Activated CD4-positive, alpha-beta memory T cell treated with anti-CD3 and anti-CD28 coated beads for 36 hours (primary cell): ENCODE results near the gene C2CD2. TPM values are rescaled to one million over a fixed set of nuclear protein-coding genes. Genes with fewer than 3 reads are reported as not detected.

Experiments used
- CTCF ChIA-PET: fragments of 350-600 bp; sonication (Branson Sonifier 250); formaldehyde crosslinking; loops from one replicate; lab custom pipeline; 2021; ENCODE audit warnings: antibody characterized with exemption, inconsistent platforms; lab: Charles Lee
- POLR2A ChIA-PET: fragments of 350-600 bp; sonication (Branson Sonifier 250); formaldehyde crosslinking; loops from one replicate; lab custom pipeline; 2021; ENCODE audit warnings: antibody characterized with exemption; lab: Charles Lee
- DNase-seq: peaks from one replicate; pipeline ENCODE4 v3.0.0-alpha.2; 2020
- H3K27ac Mint-ChIP-seq: one replicate; pipeline ENCODE4 v1.8.0; 2021; ENCODE audit warnings: mixed read lengths
- H3K27me3 Mint-ChIP-seq: one replicate; pipeline ENCODE4 v1.8.0; 2021; ENCODE audit warnings: mixed read lengths
- H3K36me3 Mint-ChIP-seq: one replicate; pipeline ENCODE4 v1.8.0; 2021; ENCODE audit warnings: mixed read lengths
- H3K4me1 Mint-ChIP-seq: one replicate; pipeline ENCODE4 v1.8.0; 2021; ENCODE audit warnings: low read depth, mixed read lengths
- H3K4me3 Mint-ChIP-seq: one replicate; pipeline ENCODE4 v1.8.0; 2021; ENCODE audit warnings: mild to moderate bottlenecking, mixed read lengths
- H3K9me3 Mint-ChIP-seq: one replicate; pipeline ENCODE4 v1.8.0; 2021; ENCODE audit warnings: mixed read lengths
- intact Hi-C: fragments of 100-400 bp; cut with micrococcal nuclease; formaldehyde crosslinking; loops from one replicate; pipeline ENCODE4 v1.15.1; 2023
- total RNA-seq, 2 experiments: library from RNA; stranded (reverse); gene quantifications; one replicate each; pipeline ENCODE4 v1.2.3, GENCODE V29; 2021

Gene C2CD2
- total RNA-seq, 2 experiments from 2014 or later, result 3.8 to 7.5 TPM

DNA sequence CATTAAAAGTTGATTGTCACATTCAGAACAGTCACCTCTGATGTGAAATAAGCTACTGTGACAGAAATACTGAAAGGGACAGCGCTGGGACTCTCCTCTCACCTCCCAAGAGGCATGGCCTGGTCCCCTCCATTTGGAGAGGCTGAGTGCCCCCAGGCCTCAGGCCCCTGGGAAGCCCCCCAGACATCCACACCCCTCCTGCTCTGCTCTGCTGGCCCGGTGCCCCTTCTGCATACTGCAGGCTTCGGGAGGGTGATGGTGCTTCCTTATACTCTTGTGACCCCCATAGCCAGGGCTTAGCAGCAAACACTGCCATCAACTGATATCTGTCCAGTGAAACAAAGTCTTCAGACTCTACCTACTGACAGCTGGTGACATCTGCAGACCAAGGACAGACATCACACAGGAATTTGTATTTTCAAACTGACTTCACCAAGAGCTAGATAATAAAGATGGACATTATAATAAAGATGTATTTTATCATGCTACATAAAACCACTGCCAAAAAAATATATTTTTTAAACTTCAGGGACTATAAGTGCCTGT lies 36.9 kb downstream of the C2CD2 start:
- H3K9me3 Mint-ChIP-seq, result no peaks in the 10 kb centered on the region
- DNase-seq, result no peak
- POLR2A ChIA-PET, result no interaction called here
- H3K36me3 Mint-ChIP-seq, result peaks cover 17% of the 10 kb centered on the region
- H3K4me3 Mint-ChIP-seq, result no peak overlapping the region
- CTCF ChIA-PET, result no interaction called here
- peaks cover 5% of the 10 kb centered on the region for H3K4me1 Mint-ChIP-seq
- H3K27ac Mint-ChIP-seq, result no peak overlapping the region
- intact Hi-C loops, result no loop called here
- H3K27me3 Mint-ChIP-seq, result no peaks in the 10 kb centered on the region

DNA sequence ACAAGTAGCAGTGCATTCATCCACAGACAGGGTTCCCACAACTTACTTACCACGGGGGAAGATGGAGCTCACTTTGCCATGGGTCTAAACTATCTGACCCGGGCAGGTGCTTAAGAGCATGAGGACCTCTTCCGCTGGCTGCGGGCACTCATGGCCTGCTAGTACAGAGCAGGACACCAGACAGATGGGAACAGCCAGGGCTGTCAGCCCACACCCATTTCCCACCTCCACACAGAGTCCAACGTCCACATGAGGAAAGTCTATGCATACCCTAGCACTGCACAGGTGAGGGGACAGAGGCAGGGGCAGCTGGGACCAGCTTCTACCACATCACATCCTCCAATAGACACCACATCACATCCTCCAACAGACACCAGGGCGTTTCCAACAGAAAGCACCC lies 38.9 kb downstream of the C2CD2 start:
- Mint-ChIP-seq H3K4me1 (no peaks in the 10 kb centered on the region), H3K4me3 (no peak overlapping the region), H3K36me3 (peaks cover 17% of the 10 kb centered on the region), H3K9me3 (no peaks in the 10 kb centered on the region), H3K27me3 (no peaks in the 10 kb centered on the region), H3K27ac (no peak overlapping the region)
- CTCF ChIA-PET, result no interaction called here
- intact Hi-C loops, result no loop called here
- POLR2A ChIA-PET, result no interaction called here
- no peak for DNase-seq

DNA sequence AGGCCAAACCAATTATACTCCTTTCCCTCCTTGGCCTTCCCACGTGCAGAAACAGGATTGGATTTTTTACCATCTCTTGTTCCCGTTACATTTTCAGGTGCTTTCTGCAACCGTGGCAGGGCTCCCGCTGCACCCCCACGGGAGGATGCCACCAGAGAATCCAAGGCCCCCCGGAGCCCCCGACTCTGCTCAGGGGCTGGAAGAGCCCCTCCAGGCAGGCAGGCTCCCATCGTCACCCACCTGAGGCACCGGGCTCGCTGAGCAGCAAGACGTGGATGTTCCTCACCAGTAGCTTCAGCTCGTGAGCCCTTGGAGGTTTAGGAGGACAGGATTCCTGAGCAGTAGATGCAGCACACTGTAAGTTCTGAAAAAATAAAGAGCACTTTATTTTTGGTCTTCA lies 39.5 kb downstream of the C2CD2 start:
- POLR2A ChIA-PET, result no interaction called here
- H3K36me3 Mint-ChIP-seq, result peaks cover 17% of the 10 kb centered on the region
- no peak for DNase-seq

DNA sequence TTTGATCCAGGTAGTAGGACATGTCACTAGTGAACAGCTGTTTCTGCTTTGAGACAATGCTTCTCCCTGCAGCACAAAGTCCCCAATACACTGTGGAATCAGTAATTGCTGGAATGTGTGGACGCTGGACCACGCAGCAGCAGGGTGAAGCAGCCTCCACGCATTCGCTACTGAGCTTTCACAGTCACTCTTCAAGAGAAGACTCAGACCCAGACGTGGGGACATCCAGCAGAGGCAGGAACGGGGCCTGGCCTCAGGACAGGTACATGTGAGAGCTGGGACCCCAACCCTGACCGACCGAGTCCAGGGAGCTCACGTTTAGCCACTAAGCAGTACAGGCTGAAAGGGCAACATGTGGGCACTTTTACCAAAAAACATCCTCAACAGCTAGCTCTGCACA lies 40.6 kb downstream of the C2CD2 start:
- Mint-ChIP-seq H3K4me1 (no peaks in the 10 kb centered on the region), H3K27ac (no peak overlapping the region), H3K27me3 (no peaks in the 10 kb centered on the region), H3K36me3 (peaks cover 17% of the 10 kb centered on the region), H3K4me3 (no peak overlapping the region), H3K9me3 (no peaks in the 10 kb centered on the region)
- DNase-seq, result no peak
- ChIA-PET CTCF (no interaction called here), POLR2A (no interaction called here)
- intact Hi-C loops, result no loop called here

More for the DNA sequence above, 39.5 kb downstream of the C2CD2 start:
- CTCF ChIA-PET, result no interaction called here
- H3K4me1 Mint-ChIP-seq, result no peaks in the 10 kb centered on the region
- no peaks in the 10 kb centered on the region for H3K9me3 Mint-ChIP-seq
- intact Hi-C loops, result no loop called here
- no peaks in the 10 kb centered on the region for H3K27me3 Mint-ChIP-seq
- H3K27ac Mint-ChIP-seq, result no peak overlapping the region
- H3K4me3 Mint-ChIP-seq, result no peak overlapping the region

DNA sequence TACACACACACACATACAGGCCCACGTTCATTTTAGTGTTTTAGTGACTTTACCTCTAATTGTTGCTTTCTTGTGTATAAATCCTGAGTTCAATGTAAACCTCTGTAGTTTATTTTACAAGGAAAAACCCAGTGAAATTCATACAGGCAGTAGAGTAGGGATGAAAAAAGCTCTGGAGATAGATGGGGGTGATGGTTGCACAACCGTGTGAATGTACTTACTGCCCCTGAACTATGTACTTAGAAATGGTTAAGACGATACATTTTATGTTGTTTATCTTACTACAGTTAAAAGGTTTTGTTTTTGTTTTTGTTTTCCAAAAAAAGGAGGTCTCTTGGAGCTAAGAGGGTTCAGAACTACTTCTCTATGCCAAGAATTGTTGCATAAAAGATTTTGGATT lies 45.0 kb downstream of the C2CD2 start:
- intact Hi-C loops, result no loop called here

DNA sequence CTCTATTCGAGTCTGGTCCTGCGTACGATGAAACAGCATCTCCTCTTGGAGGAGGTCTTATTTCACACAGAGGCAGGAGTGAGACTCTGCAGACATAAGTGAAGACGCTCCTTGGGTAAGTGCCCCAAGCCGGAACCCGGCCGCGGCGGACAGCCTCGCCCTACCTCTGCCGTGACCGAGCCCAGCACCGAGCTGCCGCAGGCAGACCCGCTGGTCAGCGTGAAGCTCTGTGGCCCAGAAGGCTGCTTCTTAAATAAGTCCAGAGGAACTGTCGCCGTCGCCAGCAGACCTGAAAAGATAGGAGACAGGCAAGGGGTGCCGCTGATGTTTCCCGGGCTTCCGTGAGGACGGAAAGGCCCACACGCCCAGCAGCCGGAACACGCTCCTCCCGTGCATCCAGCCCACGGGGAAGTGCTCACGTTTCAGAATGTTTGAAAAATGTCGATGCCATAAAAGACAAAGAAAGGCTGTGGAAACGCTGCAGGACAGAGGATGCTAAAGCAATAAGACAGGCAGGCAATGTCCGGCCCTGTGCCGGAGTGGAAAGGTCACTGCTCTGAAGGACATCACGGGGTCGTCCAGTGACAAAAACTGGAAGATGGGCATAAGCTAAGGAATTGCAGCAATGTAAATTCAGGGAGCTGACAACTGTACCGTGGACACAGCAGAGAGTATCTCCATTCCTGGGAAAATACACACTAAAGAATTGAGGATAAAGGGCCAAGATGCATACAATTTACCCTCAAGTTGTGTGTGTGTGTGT lies 46.1 kb downstream of the C2CD2 start:
- H3K27me3 Mint-ChIP-seq, result no peaks in the 10 kb centered on the region
- H3K36me3 Mint-ChIP-seq, result peaks cover 8% of the 10 kb centered on the region
- intact Hi-C loops, result no loop called here
- CTCF ChIA-PET, result no interaction called here
- no peaks in the 10 kb centered on the region for H3K9me3 Mint-ChIP-seq
- H3K27ac Mint-ChIP-seq, result no peak overlapping the region
- POLR2A ChIA-PET, result no interaction called here
- H3K4me3 Mint-ChIP-seq, result no peak overlapping the region
- DNase-seq, result no peak
- H3K4me1 Mint-ChIP-seq, result no peaks in the 10 kb centered on the region

More for the DNA sequence above, 45.0 kb downstream of the C2CD2 start:
- Mint-ChIP-seq H3K27ac (no peak overlapping the region), H3K9me3 (no peaks in the 10 kb centered on the region), H3K36me3 (peaks cover 8% of the 10 kb centered on the region), H3K27me3 (no peaks in the 10 kb centered on the region), H3K4me1 (no peaks in the 10 kb centered on the region), H3K4me3 (no peak overlapping the region)
- no peak for DNase-seq
- POLR2A ChIA-PET, result no interaction called here
- CTCF ChIA-PET, result no interaction called here

DNA sequence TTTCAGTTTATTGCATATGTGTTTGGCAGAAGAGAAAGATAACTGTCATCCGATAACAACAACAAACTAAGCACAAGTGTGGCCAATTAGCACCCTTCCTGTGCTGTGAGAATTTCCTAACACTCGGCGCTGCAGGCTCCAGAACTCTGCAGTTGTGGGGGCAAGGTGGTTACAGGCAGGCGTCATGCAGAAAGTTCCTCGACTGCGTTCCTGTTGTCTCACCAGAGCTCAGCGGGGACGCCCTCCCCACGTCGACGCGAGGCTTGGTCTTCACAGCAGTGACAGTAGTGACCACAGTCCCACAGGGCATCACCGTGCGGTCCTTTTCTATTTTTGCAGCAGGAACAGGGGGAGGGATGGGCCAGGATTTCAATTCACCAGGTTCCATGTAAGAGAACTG lies 47.0 kb downstream of the C2CD2 start:
- ChIA-PET CTCF (no interaction called here), POLR2A (no interaction called here)
- no peak for DNase-seq
- Mint-ChIP-seq H3K4me3 (no peak overlapping the region), H3K9me3 (no peaks in the 10 kb centered on the region), H3K36me3 (peaks cover 7% of the 10 kb centered on the region), H3K4me1 (peaks cover 2% of the 10 kb centered on the region), H3K27me3 (no peaks in the 10 kb centered on the region), H3K27ac (no peak overlapping the region)
- intact Hi-C loops, result no loop called here

DNA sequence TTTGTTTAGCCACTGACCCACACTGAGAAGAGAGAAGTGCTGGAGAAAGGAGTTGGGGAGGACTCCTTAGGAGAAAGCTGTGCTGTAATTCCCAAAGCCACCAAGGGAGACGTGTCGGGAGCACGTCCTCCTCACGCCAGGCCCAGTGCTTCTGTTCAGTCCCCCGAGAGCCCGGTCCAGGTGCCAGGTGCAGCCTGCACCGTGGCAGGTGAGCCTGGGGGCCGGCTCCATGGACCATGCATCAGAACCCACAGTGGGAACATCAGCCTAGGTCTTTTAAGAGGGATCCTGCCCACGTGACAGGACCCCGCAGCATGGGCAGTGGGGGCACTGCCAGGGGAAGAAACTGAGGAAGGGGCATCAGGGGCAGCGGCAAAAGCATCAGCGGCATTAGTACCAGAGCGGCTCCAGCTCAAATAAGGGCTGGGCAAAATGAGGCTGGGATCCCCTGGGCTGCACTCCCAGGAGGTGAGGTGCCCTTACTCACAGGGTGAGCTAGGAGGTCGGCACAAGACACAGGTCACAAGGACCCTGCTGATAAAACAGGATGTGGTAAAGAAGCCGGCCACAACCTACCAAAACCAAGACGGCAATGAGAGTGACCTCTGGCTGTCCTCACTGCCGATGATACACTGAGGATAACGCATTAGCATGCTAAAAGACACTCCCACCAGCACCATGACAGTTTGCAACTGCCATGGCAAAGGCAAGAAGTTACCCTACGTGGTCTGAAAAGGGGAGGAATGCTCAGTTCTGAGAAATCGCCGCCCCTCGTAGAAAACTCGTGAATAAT lies 50.1 kb downstream of the C2CD2 start:
- CTCF ChIA-PET, result no interaction called here
- Mint-ChIP-seq H3K27me3 (no peaks in the 10 kb centered on the region), H3K27ac (no peak overlapping the region), H3K9me3 (no peaks in the 10 kb centered on the region), H3K4me1 (peaks cover 23% of the 10 kb centered on the region), H3K36me3 (peaks cover 12% of the 10 kb centered on the region), H3K4me3 (no peak overlapping the region)
- DNase-seq, result no peak
- POLR2A ChIA-PET, result no interaction called here
- intact Hi-C loops, result no loop called here

DNA sequence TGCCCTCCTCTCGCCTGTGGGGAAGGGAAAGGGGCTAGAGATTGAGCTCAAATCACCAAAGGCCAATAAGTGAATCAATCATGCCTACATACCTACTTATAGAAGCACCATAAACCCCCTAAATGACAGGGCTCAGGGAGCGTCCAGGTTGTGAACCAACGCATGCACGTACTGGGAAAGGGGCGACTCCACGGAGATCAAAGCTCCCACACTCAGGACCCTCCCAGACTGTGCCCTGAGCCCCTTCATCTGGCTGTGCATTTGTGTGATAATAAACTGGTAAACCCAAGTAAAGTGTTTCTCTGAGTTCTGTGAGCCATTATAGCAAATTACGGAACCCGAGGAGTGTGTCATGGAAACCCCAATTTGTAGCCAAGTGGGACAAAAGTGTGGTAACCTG lies 50.9 kb downstream of the C2CD2 start:
- Mint-ChIP-seq H3K27ac (no peak overlapping the region), H3K27me3 (no peaks in the 10 kb centered on the region)
- POLR2A ChIA-PET, result no interaction called here

DNA sequence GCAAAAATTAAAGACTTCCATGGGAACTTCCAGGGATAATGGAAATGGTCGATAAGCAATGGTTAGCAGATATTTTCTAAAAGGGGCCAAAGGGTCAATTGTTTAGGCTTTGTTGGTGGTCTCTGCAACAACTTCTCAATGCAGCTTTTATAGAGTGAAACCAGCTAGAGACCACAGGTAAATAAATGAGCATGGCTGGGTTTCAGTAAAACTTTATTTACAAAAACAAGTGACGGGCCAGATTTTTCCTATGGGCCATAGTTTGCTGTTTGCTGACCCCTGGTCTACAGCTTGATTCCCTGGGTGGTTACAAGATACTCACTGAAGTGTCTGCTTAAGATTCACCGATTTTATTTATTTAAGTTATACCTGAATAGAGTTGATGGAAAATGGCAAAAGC lies 52.0 kb downstream of the C2CD2 start:
- Mint-ChIP-seq H3K9me3 (no peaks in the 10 kb centered on the region), H3K4me3 (no peak overlapping the region), H3K27ac (peak overlapping the region; percentile 58), H3K36me3 (peaks cover 11% of the 10 kb centered on the region), H3K4me1 (peaks cover 25% of the 10 kb centered on the region), H3K27me3 (no peaks in the 10 kb centered on the region)
- CTCF ChIA-PET, result no interaction called here
- POLR2A ChIA-PET, result interaction anchor here (0.7 to 1.7 kb wide), 2 partner anchors 21 to 22 kb away, joined by 3 read pairs; no protein-coding TSS in a partner anchor
- no peak for DNase-seq
- intact Hi-C loops, result loop anchor here (1.0 kb wide), 3 partner anchors 22 to 332 kb away; partner anchors contain the start of gene PRDM15

More for the DNA sequence above, 50.9 kb downstream of the C2CD2 start:
- intact Hi-C loops, result no loop called here
- no peak for DNase-seq
- Mint-ChIP-seq H3K4me1 (peaks cover 25% of the 10 kb centered on the region), H3K36me3 (peaks cover 12% of the 10 kb centered on the region), H3K9me3 (no peaks in the 10 kb centered on the region), H3K4me3 (no peak overlapping the region)
- CTCF ChIA-PET, result no interaction called here

DNA sequence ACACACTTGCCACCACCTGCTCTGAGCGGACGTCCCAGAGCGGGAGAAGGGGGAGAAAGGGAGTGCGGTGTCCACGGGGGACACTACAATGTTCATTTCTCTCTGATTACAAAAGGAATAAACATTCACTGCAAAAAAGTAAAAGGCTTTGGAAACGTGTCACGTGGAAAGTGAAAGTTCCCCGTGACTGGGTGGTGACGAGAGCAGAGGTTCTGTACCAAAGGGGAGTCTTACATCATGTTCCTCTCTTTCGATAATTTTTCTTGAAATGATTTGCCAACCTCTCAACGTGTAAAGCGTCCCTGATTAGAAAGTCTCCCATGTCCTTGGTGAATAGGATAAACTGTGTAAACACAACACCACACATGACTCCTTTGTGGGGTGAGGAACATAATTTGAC lies 52.7 kb downstream of the C2CD2 start:
- Mint-ChIP-seq H3K4me3 (no peak overlapping the region), H3K9me3 (no peaks in the 10 kb centered on the region), H3K4me1 (peaks cover 30% of the 10 kb centered on the region), H3K27ac (peak overlapping the region; percentile 66), H3K27me3 (no peaks in the 10 kb centered on the region), H3K36me3 (peaks cover 7% of the 10 kb centered on the region)
- CTCF ChIA-PET, result interaction anchor here (2.0 kb wide), 1 partner anchor 216 kb away, joined by 7 read pairs; no protein-coding TSS in a partner anchor
- peak; percentile 78 for DNase-seq
- POLR2A ChIA-PET, result interaction anchor here (0.7 to 1.7 kb wide), 2 partner anchors 21 to 22 kb away, joined by 3 read pairs; no protein-coding TSS in a partner anchor
- intact Hi-C loops, result loop anchor here (1.0 kb wide), 3 partner anchors 22 to 332 kb away; partner anchors contain the start of gene PRDM15

DNA sequence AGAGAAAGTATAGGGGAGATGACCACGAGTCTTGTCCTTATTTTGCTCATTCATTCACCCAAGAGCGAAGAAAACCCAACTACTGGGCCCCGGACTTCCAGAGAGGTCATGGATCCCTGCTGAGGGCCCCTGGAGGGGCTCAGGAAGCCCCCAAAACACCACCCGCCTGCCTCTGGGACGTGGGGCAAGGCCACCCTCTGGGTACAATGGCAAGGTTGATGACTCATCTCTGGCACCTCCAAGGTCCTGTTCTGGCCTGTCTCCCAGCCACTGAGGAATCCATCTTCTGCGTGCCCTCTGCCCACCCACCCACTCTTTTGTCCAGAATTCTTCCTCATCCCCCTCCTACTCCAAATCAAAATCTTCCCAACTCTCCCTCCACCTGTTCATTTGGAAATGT lies 53.4 kb downstream of the C2CD2 start:
- H3K9me3 Mint-ChIP-seq, result no peaks in the 10 kb centered on the region
- intact Hi-C loops, result no loop called here
- DNase-seq, result no peak
- H3K4me1 Mint-ChIP-seq, result peaks cover 35% of the 10 kb centered on the region
- ChIA-PET CTCF (interaction anchor here (1.5 to 2.0 kb wide), 2 partner anchors 26 to 217 kb away, joined by 4 to 7 read pairs; no protein-coding TSS in a partner anchor), POLR2A (interaction anchor here (1.7 kb wide), 1 partner anchor 23 kb away, joined by 3 read pairs; no protein-coding TSS in a partner anchor)
- peak overlapping the region; percentile 49 for H3K27ac Mint-ChIP-seq
- H3K36me3 Mint-ChIP-seq, result peaks cover 7% of the 10 kb centered on the region
- no peak overlapping the region for H3K4me3 Mint-ChIP-seq
- no peaks in the 10 kb centered on the region for H3K27me3 Mint-ChIP-seq
